Naive thymus-derived CD8-positive, alpha-beta T cell (primary cell): ENCODE results near the gene ERICH3. TPM values are rescaled to one million over a fixed set of nuclear protein-coding genes. Genes with fewer than 3 reads are reported as not detected.

Experiments used
- ATAC-seq, 2 donors: fragments of 150-1000 bp; cut with Tn5 transposase in 1 of 2; sonication (Bioruptor Pico), chemical (Tn5 transposase) in 1 of 2; 1 replicate in 1 of 2; 2 replicates in 1 of 2; pipeline ENCODE4 v1.10.0; 2021; ENCODE audit warnings: mild to moderate bottlenecking in 2 of 2, moderate library complexity in 2 of 2
- POLR2A ChIA-PET: fragments of 350-600 bp; sonication (Branson Sonifier 250); formaldehyde crosslinking; loops from one replicate; lab custom pipeline; 2021; ENCODE audit warnings: antibody characterized with exemption; lab: Charles Lee
- DNase-seq, 10 donors: peaks; one replicate each; pipeline versions ENCODE4 v3.0.0 to v3.0.0-alpha.2; 2020 to 2022
- H3K27ac Mint-ChIP-seq, 10 donors: one replicate each; pipeline ENCODE4 v1.8.0; 2020 to 2022; ENCODE audit warnings: mild to moderate bottlenecking in 10 of 10, mixed read lengths in 10 of 10, moderate library complexity in 4 of 10, inconsistent platforms in 1 of 10
- H3K27me3 Mint-ChIP-seq, 5 donors: one replicate each; pipeline ENCODE4 v1.8.0; 2021 to 2022; ENCODE audit warnings: mixed read lengths in 5 of 5
- H3K36me3 Mint-ChIP-seq, 3 donors: one replicate each; pipeline ENCODE4 v1.8.0; 2020 to 2022; ENCODE audit warnings: mixed read lengths in 3 of 3, mild to moderate bottlenecking in 2 of 3, inconsistent platforms in 1 of 3
- H3K4me1 Mint-ChIP-seq, 4 donors: one replicate each; pipeline ENCODE4 v1.8.0; 2021 to 2022; ENCODE audit warnings: mixed read lengths in 4 of 4
- H3K4me3 Mint-ChIP-seq, 10 donors: one replicate each; pipeline ENCODE4 v1.8.0; 2020 to 2022; ENCODE audit warnings: mild to moderate bottlenecking in 10 of 10, mixed read lengths in 10 of 10, moderate library complexity in 6 of 10, inconsistent platforms in 1 of 10
- H3K9me3 Mint-ChIP-seq, 9 donors: one replicate each; pipeline ENCODE4 v1.8.0; 2020 to 2022; ENCODE audit warnings: mixed read lengths in 9 of 9, mild to moderate bottlenecking in 3 of 9, inconsistent platforms in 1 of 9, moderate library complexity in 1 of 9
- polyA plus RNA-seq, 3 donors: library from polyadenylated mRNA; unstranded; fragments of 300-500 nt; fragmentation: Illumina TruSeq; gene quantifications; one replicate each; pipeline ENCODE4 v1.2.3, GENCODE V29; 2021
- total RNA-seq, 8 experiments: library from RNA in 2 of 8; stranded (reverse) in 2 of 8; gene quantifications; one replicate each; pipeline ENCODE4 v1.2.3 and lab custom pipeline; 2021 to 2026

Gene ERICH3
- total and polyA plus RNA-seq, 5 experiments from 2014 or later = not detected

DNA sequence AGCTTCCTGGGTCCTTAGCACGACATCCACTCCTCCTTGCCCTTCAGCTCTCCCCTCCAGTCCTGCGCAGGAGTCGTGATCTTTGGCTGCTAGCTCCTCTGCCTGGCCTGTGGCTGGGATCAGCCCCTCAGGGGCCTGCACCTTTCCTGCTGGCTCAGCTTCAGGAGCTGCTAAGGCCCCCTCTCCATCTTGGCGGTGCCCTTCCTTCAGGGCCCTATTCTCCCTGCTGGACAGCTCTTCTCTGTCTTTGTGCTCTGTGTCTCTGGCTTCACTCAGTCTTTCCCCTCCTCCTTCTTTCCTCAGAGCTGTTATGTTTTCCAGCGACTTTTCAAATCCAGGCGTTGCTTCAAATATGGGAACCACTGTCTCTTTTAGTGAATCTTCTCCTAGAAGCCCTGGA lies 101.7 kb downstream of the ERICH3 start:
- Mint-ChIP-seq H3K4me1 (no peaks in the 10 kb centered on the region), H3K36me3 (no peaks in the 10 kb centered on the region), H3K4me3 (no peak overlapping the region), H3K27me3 (peaks cover 0 to 4% (median 2%) of the 10 kb centered on the region in 5 donors), H3K9me3 (peaks cover 0 to 2% (median 0%) of the 10 kb centered on the region in 9 donors), H3K27ac (no peak overlapping the region)
- POLR2A ChIA-PET = no interaction called here
- DNase-seq = no peak
- no peak for ATAC-seq

DNA sequence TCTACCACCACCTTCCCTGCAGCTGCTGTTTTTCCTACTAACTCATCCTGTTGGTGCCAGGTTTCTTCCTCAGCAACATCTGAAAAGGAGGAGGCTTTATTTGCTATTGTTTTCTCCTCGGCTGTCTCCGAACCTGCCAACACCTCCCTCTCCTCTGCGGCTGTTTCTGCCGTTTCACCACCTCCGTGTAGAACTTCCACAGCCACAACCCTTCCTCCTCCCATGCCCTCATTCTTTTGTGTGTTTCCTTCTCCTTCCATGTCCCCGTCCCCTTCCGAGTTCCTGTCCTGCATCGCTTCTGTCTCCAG lies 102.1 kb downstream of the ERICH3 start:
- H3K36me3 Mint-ChIP-seq = no peaks in the 10 kb centered on the region

DNA sequence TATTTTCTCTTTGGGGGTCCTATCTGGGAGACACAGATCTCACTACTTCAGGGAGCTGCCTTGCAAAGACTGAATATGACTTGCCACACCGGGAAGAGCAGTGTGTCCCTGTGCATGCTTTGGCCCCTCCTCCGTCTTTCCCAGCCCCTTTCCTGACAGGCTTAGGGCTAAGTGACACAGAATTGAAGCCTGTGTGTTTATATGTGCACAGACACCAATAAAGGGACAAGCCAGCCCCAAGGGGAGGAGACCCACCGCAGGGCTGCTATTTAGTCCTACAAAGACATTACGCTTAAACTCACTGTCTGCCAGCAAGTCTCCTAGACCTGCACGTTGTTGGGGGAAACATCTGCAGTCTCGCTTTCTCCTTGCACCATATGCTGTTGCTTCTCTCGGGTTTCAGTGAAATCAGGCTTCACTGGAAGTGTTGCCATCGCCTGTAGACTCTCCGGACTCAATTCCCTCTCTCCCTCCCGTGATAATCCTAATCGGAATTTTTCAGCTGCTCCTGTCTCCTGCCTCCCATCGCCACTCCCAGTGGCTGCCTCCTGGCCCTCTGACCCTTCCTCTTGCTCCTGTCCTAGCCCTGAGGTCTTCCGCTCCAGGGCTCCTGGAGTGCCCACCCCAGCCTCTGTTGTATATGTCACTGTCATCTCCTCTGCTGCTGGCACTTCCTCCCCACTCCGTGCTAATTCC lies 102.6 kb downstream of the ERICH3 start:
- Mint-ChIP-seq H3K27ac (no peak overlapping the region), H3K27me3 (peaks cover 0 to 4% (median 2%) of the 10 kb centered on the region in 5 donors), H3K9me3 (peaks cover 0 to 2% (median 0%) of the 10 kb centered on the region in 9 donors), H3K4me1 (no peaks in the 10 kb centered on the region), H3K4me3 (no peak overlapping the region), H3K36me3 (no peaks in the 10 kb centered on the region)
- DNase-seq (no peak), ATAC-seq (no peak)
- POLR2A ChIA-PET = no interaction called here

More for the DNA sequence above, 102.1 kb downstream of the ERICH3 start:
- H3K4me3 Mint-ChIP-seq = no peak overlapping the region
- no peaks in the 10 kb centered on the region for H3K4me1 Mint-ChIP-seq
- ATAC-seq (no peak), DNase-seq (no peak)
- peaks cover 0 to 2% (median 0%) of the 10 kb centered on the region in 9 donors for H3K9me3 Mint-ChIP-seq
- H3K27me3 Mint-ChIP-seq = peaks cover 0 to 4% (median 2%) of the 10 kb centered on the region in 5 donors
- POLR2A ChIA-PET = no interaction called here
- no peak overlapping the region for H3K27ac Mint-ChIP-seq

DNA sequence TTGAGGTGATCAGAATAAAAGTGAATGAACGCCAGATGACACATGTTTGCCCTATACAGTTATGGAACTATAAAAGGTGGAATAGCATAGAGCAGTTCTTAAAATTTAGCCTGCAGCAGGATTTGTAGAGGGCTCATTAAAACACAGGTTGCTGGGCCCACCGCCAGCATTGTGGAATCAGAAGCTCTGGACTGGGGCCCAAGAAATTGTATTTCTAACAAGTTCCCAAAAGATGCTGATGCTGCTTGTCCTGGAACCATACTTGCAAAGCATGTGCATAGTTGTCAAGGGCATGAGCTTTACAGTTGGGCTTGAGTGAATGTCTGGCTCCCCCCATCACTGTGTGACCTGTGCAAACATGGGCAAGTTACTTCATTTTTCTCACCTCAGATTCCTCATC lies 123.7 kb downstream of the ERICH3 start:
- Mint-ChIP-seq H3K4me1 (no peaks in the 10 kb centered on the region), H3K27ac (no peak overlapping the region), H3K27me3 (peaks cover 3 to 22% (median 9%) of the 10 kb centered on the region in 5 donors), H3K9me3 (peaks cover 0 to 11% (median 0%) of the 10 kb centered on the region in 9 donors), H3K4me3 (no peak overlapping the region), H3K36me3 (no peaks in the 10 kb centered on the region)
- ATAC-seq (no peak), DNase-seq (no peak)
- POLR2A ChIA-PET = no interaction called here

DNA sequence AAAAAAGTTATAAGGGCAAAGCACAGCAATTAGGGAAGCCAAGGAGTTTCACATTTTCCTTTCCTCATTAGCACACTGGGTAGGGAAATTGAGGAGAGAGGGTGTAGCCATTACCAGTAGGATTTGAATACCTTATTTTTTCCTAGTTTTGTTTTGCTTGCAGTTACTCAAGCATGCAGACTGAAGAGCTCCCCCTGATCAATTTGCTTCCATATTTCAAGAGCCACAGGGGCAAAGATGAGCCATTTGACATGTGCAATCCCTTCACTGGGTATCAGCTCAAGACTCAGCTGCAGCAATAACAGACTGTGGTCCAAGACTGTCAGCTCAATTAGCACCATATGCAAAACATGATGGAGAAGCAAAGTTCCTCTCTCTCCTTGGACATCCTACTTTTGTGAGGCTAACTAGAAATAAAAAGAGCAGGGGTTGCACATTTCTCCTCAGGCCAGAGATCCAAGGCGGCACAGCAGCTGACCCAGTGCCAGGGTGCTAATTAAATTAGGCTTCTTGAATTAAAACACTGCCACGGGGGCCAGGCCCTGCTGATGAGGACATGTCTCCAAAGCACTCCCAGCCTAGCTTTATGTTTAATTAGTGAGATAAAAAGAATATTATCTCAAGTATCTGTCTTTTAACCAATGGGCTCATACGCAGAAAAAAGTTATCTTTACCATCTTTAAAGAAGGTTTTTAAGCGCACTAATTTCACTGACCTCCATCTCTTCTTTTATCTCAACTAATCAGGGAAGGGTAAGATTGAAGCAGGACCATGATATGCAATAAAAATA lies 124.4 kb downstream of the ERICH3 start:
- POLR2A ChIA-PET = no interaction called here
- DNase-seq (no peak), ATAC-seq (no peak)
- no peak overlapping the region for H3K27ac Mint-ChIP-seq
- H3K4me1 Mint-ChIP-seq = no peaks in the 10 kb centered on the region
- H3K36me3 Mint-ChIP-seq = no peaks in the 10 kb centered on the region
- H3K9me3 Mint-ChIP-seq = peaks cover 0 to 7% (median 0%) of the 10 kb centered on the region in 9 donors
- H3K4me3 Mint-ChIP-seq = no peak overlapping the region
- peaks cover 3 to 22% (median 9%) of the 10 kb centered on the region in 5 donors for H3K27me3 Mint-ChIP-seq

DNA sequence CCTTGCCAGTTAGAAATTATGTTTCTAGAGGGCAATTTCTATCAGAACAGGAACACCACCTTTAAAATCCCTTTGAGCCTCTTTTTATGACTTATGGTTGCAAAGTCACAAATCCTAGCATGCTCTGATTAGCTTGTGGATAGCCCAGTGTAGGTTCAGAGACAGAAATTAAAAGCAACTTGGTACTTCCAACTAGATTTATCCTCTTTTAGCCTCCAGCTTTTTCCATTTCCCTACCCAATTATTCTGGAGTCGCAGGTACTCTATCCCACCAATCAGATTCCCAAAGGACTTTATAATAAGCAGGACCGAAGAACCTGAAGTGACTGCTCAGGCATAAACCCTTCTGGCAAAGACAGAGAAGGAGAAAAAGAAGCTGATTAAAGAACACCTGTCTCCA lies 127.8 kb downstream of the ERICH3 start:
- Mint-ChIP-seq H3K27me3 (peaks cover 0 to 9% (median 2%) of the 10 kb centered on the region in 5 donors), H3K4me3 (no peak overlapping the region), H3K9me3 (no peaks in the 10 kb centered on the region), H3K36me3 (no peaks in the 10 kb centered on the region), H3K4me1 (no peaks in the 10 kb centered on the region), H3K27ac (no peak overlapping the region)
- POLR2A ChIA-PET = no interaction called here
- ATAC-seq (no peak), DNase-seq (no peak)

DNA sequence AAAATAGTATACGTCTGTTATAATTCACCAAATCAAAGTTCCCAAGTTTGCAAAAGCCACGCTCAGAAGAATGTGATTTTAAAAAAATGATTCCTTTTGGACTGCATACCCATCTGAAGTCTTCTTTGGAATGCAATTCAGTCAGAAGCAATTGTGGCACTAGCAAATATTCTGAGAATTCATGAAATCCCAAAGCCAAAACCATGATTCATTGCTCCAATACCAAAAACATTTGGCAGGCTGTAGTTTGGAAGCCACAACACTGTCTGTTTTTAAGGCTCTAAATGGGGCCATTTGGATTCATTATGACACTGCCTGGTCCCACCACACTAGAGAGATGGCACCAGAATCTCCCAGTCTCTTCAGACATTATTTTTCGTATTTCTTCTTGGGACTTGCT lies 139.4 kb downstream of the ERICH3 start:
- POLR2A ChIA-PET = no interaction called here
- no peak for ATAC-seq
- Mint-ChIP-seq H3K4me3 (no peak overlapping the region), H3K27me3 (no peaks in the 10 kb centered on the region), H3K36me3 (no peaks in the 10 kb centered on the region), H3K4me1 (no peaks in the 10 kb centered on the region), H3K27ac (no peak overlapping the region), H3K9me3 (no peaks in the 10 kb centered on the region)
- no peak for DNase-seq

DNA sequence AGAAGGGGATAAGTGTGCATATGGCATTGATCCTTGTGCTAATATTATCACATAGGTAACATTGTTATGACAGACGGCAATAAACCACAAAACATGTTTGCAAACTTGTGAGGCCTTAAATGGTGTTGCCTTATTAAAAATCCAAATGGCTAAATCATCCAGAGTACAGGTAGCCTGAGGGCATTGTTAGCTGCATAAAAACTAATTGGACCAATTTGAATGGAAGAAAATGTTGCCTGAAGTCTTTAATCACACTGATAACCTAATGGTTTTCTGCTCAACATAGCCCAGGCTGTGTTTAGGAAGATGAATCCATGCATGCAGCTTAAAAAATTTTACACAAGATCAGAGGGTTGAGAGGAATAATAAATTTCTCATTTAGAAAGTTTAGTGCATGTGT lies 141.8 kb downstream of the ERICH3 start:
- POLR2A ChIA-PET = no interaction called here

DNA sequence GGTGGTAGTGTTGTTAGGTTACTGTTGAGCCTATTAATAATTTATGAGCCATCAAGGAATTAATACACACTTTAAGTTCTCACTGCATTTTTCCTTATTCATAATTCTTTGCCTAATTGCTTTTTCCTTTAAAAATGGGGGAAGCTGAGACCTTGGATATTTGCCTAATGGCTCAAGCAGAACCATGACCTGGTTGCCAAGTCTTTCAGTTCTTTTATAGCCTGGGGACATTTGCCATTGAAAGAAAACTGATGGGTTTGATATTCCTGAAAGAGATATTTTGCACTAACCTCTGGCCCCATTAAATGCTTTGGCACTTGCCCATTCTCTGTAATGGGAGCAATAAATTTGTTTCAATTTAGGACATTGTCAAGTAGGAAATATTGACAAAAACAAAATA lies 142.7 kb downstream of the ERICH3 start:
- Mint-ChIP-seq H3K4me3 (no peak overlapping the region), H3K4me1 (no peaks in the 10 kb centered on the region), H3K9me3 (no peaks in the 10 kb centered on the region), H3K36me3 (no peaks in the 10 kb centered on the region), H3K27ac (no peak overlapping the region), H3K27me3 (peaks cover 0 to 19% (median 2%) of the 10 kb centered on the region in 5 donors)
- POLR2A ChIA-PET = no interaction called here
- DNase-seq (no peak), ATAC-seq (no peak)

More for the DNA sequence above, 141.8 kb downstream of the ERICH3 start:
- H3K4me3 Mint-ChIP-seq = no peak overlapping the region
- ATAC-seq (no peak), DNase-seq (no peak)
- H3K9me3 Mint-ChIP-seq = no peaks in the 10 kb centered on the region
- no peaks in the 10 kb centered on the region for H3K4me1 Mint-ChIP-seq
- no peak overlapping the region for H3K27ac Mint-ChIP-seq
- H3K27me3 Mint-ChIP-seq = peaks cover 0 to 19% (median 2%) of the 10 kb centered on the region in 5 donors
- no peaks in the 10 kb centered on the region for H3K36me3 Mint-ChIP-seq

DNA sequence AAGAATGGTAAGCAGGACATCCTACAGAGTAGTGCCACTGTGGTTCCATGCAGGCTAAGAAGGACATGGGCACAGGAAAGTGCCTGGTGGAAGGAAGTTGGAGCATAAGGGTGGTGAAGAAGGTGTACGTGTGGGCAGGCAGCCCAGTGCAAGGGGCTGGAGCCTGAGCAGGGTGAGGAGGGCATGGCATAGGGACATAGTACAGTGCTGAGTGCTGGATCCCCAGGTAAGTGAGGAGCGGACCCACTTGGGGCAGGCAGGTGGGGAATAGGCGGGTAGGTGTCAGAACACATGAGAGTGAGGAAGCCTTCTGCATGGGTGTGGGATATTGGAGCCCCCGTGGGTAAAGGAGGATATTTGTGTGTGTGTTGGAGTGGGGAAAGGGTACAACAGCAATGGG lies 145.5 kb downstream of the ERICH3 start:
- no peak overlapping the region for H3K27ac Mint-ChIP-seq
- no peaks in the 10 kb centered on the region for H3K4me1 Mint-ChIP-seq
- no peak overlapping the region for H3K4me3 Mint-ChIP-seq
- H3K9me3 Mint-ChIP-seq = no peaks in the 10 kb centered on the region
- peaks cover 0 to 19% (median 4%) of the 10 kb centered on the region in 5 donors for H3K27me3 Mint-ChIP-seq
- no peak for ATAC-seq
- DNase-seq = no peak
- POLR2A ChIA-PET = no interaction called here
- no peaks in the 10 kb centered on the region for H3K36me3 Mint-ChIP-seq

DNA sequence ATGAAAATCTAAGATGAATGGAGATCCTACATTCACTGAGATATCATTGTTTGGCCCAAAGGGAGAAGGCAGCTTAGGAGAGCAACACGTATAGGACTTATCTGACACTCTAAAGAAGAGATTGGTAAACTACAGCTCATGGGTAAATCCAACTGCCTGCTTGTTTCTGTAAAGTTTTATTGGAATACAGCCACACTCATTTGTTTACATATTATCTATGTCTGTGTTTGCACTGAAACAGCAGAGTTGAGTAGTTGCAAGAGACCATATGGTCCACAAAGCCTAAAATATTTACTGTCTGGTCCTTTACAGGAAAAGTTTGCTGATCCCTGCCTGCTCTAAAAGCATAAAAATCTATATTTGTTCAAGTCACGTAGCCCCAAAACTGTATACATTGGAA lies 146.9 kb downstream of the ERICH3 start:
- H3K9me3 Mint-ChIP-seq = no peaks in the 10 kb centered on the region
- ATAC-seq (no peak), DNase-seq (no peak)
- no peaks in the 10 kb centered on the region for H3K4me1 Mint-ChIP-seq
- no peak overlapping the region for H3K27ac Mint-ChIP-seq
- peaks cover 0 to 22% (median 8%) of the 10 kb centered on the region in 5 donors for H3K27me3 Mint-ChIP-seq
- POLR2A ChIA-PET = no interaction called here
- no peaks in the 10 kb centered on the region for H3K36me3 Mint-ChIP-seq
- no peak overlapping the region for H3K4me3 Mint-ChIP-seq

DNA sequence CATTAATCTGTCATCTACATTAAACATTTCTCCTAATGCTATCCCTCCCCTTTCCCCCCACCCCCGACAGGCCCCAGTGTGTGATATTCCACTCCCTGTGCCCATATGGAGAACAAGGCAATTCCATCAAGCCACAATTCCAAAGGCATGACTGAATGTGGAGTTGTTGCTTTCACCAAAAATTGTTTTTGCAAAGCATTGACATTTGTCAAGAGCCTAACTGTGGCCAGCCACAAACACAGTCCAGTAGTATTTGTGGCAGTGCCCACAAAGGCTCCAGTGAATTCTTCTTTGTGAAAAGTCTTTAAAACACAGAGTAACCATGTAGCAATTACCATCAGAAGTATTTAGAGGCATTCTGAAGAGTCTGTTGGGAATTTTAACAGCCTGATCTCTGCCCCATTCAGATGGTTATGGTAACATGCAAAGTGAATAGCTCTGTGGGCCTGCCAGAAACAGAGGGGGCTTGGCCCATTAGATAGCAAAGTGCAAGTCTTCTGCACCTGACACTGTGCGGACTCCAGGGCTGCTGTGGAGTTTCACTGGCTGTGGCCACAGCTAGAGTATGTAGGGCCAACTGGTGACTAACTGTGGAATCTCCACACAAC lies 149.6 kb downstream of the ERICH3 start:
- no peak overlapping the region for H3K4me3 Mint-ChIP-seq
- H3K9me3 Mint-ChIP-seq = no peaks in the 10 kb centered on the region
- no peak overlapping the region for H3K27ac Mint-ChIP-seq
- POLR2A ChIA-PET = no interaction called here
- H3K4me1 Mint-ChIP-seq = no peaks in the 10 kb centered on the region
- no peak for DNase-seq
- H3K36me3 Mint-ChIP-seq = no peaks in the 10 kb centered on the region
- peaks cover 0 to 32% (median 10%) of the 10 kb centered on the region in 5 donors for H3K27me3 Mint-ChIP-seq
- ATAC-seq = no peak

DNA sequence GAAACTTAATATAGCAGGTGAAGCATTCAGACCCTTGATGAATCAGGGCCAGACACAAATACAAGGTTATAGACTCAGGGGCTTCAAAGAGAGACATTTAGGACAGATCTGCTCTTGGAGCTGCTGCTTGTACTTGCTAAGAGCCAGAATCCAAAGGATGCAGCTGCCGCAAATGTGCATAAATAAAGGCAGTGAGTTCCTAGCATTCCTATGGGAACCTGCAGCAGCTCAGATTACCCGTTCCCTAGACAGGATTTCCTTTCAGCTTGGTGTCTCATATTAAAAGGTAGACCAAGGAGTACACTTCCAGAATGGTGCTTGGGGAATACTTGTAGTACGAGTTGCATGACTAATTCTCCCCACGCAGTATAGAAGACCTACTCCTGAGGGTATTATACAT lies 151.4 kb downstream of the ERICH3 start:
- Mint-ChIP-seq H3K27ac (no peak overlapping the region), H3K27me3 (peaks cover 0 to 17% (median 8%) of the 10 kb centered on the region in 5 donors), H3K36me3 (no peaks in the 10 kb centered on the region), H3K9me3 (no peaks in the 10 kb centered on the region), H3K4me3 (no peak overlapping the region), H3K4me1 (no peaks in the 10 kb centered on the region)
- ATAC-seq (no peak), DNase-seq (no peak)
- POLR2A ChIA-PET = no interaction called here
